Thoracic aorta (tissue), 2 donors: ENCODE results near the gene VPS16. TPM values are rescaled to one million over a fixed set of nuclear protein-coding genes. Genes with fewer than 3 reads are reported as not detected.

Source experiments
- ATAC-seq: fragments of 150-250 bp; one replicate; pipeline ENCODE4 v1.8.0; 2017; ENCODE audit warnings: low read depth; ENCODE audit not compliant: insufficient number of reproducible peaks, low FRiP score
- DNase-seq: peaks from one replicate; pipeline ENCODE4 v3.0.0-alpha.2; 2020; ENCODE audit warnings: low spot score
- H3K27ac ChIP-seq, 2 donors: fragments of 200-600 bp; sonication (generic); 1 replicate in 1 of 2; 2 replicates in 1 of 2; pipeline ENCODE4 v1.5.1; 2016; ENCODE audit warnings: mild to moderate bottlenecking in 2 of 2, moderate library complexity in 2 of 2
- H3K27me3 ChIP-seq: fragments of 200-600 bp; sonication (generic); replicated peaks from 2 replicates; pipeline ENCODE4 v1.6.0; 2016; ENCODE audit warnings: mild to moderate bottlenecking; ENCODE audit not compliant: insufficient read depth
- H3K36me3 ChIP-seq: fragments of 200-600 bp; sonication (generic); one replicate; pipeline ENCODE4 v1.5.1; 2016
- H3K4me1 ChIP-seq, 2 donors: fragments of 200-600 bp; sonication (generic); 1 replicate in 1 of 2; 2 replicates in 1 of 2; pipeline versions ENCODE4 v1.5.1 to v1.6.0; 2016; ENCODE audit warnings: low read depth in 2 of 2, mild to moderate bottlenecking in 1 of 2; ENCODE audit not compliant: control insufficient read depth in 1 of 2
- H3K4me3 ChIP-seq: fragments of 200-600 bp; sonication (generic); 2 replicates; pipeline ENCODE4 v1.5.1; 2016; ENCODE audit warnings: mild to moderate bottlenecking
- H3K9me3 ChIP-seq: fragments of 200-600 bp; sonication (generic); 2 replicates; pipeline ENCODE4 v1.5.1; 2016
- total RNA-seq, 2 donors: library from RNA; depleted of rRNA; stranded (reverse); fragments of >200 nt; gene quantifications; one replicate each; pipeline versions ENCODE4 v1.1.0 to v1.2.3, GENCODE V29; 2016
- TF ChIP-seq, protein P1 (sequence below): fragments of 200-600 bp; sonication (generic); IDR thresholded peaks from one replicate; pipeline ENCODE4 v1.5.1; 2019; ENCODE audit warnings: antibody characterized with exemption

VPS16 gene
- total RNA-seq, 2 donors from 2014 or later = 21.8 to 24.2 TPM

DNA sequence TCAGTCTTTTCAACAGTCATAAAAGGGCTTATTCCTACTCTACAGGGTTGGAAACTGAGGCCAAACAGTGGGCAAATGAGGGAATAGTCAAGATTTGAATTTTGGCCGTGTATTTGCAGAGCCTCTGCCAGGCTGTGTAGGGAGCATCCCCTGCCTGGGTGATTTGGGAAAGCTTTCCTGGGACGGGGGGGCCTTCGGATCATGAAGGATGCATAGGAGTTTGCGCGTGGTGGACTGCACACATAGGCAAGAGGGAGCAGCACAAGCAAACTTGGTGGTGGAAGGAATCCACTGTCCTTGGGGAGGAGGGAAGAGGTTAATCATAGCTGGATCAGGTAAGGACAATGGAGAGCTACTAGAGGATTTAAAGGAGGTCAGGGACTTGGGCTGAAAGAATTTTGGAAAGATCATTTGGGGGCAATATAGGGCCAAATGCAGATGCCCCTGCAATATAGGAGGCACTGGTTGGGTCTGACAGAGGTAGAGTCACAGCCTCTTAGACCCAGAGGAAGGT, 35.2 kb downstream of the VPS16 start:
- H3K4me3 ChIP-seq = no peak overlapping the region
- H3K9me3 ChIP-seq = no peaks in the 10 kb centered on the region
- no peak overlapping the region for H3K27ac ChIP-seq
- TF ChIP-seq, protein P1, sequence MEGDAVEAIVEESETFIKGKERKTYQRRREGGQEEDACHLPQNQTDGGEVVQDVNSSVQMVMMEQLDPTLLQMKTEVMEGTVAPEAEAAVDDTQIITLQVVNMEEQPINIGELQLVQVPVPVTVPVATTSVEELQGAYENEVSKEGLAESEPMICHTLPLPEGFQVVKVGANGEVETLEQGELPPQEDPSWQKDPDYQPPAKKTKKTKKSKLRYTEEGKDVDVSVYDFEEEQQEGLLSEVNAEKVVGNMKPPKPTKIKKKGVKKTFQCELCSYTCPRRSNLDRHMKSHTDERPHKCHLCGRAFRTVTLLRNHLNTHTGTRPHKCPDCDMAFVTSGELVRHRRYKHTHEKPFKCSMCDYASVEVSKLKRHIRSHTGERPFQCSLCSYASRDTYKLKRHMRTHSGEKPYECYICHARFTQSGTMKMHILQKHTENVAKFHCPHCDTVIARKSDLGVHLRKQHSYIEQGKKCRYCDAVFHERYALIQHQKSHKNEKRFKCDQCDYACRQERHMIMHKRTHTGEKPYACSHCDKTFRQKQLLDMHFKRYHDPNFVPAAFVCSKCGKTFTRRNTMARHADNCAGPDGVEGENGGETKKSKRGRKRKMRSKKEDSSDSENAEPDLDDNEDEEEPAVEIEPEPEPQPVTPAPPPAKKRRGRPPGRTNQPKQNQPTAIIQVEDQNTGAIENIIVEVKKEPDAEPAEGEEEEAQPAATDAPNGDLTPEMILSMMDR = no peak
- DNase-seq = no peak
- H3K36me3 ChIP-seq = no peaks in the 10 kb centered on the region
- H3K4me1 ChIP-seq = peaks cover 8 to 44% of the 10 kb centered on the region in 2 donors
- no peaks in the 10 kb centered on the region for H3K27me3 ChIP-seq
- no peak for ATAC-seq

DNA sequence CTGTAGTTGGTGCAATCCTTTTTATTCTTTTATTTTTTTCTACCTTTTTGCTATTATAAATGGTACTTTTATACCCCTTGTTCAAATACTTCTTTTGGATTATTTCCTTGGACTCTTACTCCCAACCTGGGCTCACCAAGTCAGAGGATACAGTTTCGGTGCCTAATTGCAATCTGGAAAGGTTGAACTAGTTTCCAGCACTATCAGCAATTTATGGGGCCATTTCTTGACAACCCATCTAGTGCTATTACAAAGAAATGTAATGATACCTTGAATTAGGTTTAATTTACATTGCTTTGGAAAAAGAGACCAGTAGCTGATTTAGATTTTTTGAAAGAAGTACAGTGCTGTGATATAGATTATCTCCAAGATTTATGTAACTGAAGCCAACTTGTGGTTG, 38.0 kb downstream of the VPS16 start:
- DNase-seq = no peak
- ATAC-seq = no peak
- no peaks in the 10 kb centered on the region for H3K27me3 ChIP-seq
- TF ChIP-seq, protein P1 = no peak
- no peak overlapping the region for H3K27ac ChIP-seq
- H3K9me3 ChIP-seq = no peaks in the 10 kb centered on the region
- no peaks in the 10 kb centered on the region for H3K36me3 ChIP-seq
- H3K4me1 ChIP-seq = peaks cover 7 to 27% of the 10 kb centered on the region in 2 donors
- no peak overlapping the region for H3K4me3 ChIP-seq

DNA sequence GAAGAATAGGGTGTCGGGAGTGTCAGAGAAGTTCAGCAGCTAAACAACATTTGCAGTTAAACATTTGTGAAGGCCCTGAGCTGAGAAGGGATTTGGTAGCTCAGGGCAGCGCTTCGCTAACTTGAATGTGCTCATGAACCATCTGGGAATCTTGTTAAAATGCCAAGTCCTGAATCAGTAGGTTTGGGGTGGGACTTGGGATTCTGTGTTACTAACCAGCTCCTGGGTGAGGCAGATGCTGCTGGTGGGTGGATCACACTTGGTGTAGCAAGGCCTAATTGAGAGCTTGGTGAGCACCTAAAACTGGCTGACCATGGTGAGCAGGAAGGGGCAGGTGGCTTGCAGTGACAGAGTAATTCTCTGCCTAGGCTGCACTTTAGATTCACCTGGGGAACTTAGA, 38.6 kb downstream of the VPS16 start:
- Histone ChIP-seq H3K36me3 (no peaks in the 10 kb centered on the region), H3K27ac (no peak overlapping the region), H3K9me3 (no peaks in the 10 kb centered on the region), H3K27me3 (no peaks in the 10 kb centered on the region), H3K4me3 (no peak overlapping the region), H3K4me1 (peaks cover 7 to 26% of the 10 kb centered on the region in 2 donors)
- TF ChIP-seq, protein P1 = no peak
- no peak for ATAC-seq
- DNase-seq = no peak

DNA sequence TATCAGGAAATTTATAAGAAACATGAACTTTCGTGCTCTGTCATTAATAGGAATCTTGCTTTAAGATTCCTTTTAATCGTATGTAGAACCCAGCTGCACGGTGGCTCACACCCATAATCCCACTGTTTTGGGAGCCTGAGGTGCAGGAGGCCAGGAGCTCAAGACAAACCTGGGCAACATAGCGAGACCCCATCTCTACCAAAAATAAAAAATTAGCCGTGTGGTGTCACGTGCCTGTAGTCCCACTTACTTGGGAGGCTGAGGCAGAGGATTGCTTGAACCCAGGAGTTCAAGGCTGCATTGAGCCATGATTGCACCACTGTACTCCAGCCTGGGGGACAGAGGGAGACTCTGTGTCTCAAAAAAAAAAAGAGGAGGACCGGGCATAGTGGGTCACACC, 40.1 kb downstream of the VPS16 start:
- Histone ChIP-seq H3K27ac (no peak overlapping the region), H3K9me3 (no peaks in the 10 kb centered on the region), H3K4me1 (peaks cover 0 to 11% of the 10 kb centered on the region in 2 donors), H3K36me3 (no peaks in the 10 kb centered on the region), H3K4me3 (no peak overlapping the region), H3K27me3 (no peaks in the 10 kb centered on the region)
- TF ChIP-seq, protein P1 = no peak
- DNase-seq = no peak
- ATAC-seq = no peak

DNA sequence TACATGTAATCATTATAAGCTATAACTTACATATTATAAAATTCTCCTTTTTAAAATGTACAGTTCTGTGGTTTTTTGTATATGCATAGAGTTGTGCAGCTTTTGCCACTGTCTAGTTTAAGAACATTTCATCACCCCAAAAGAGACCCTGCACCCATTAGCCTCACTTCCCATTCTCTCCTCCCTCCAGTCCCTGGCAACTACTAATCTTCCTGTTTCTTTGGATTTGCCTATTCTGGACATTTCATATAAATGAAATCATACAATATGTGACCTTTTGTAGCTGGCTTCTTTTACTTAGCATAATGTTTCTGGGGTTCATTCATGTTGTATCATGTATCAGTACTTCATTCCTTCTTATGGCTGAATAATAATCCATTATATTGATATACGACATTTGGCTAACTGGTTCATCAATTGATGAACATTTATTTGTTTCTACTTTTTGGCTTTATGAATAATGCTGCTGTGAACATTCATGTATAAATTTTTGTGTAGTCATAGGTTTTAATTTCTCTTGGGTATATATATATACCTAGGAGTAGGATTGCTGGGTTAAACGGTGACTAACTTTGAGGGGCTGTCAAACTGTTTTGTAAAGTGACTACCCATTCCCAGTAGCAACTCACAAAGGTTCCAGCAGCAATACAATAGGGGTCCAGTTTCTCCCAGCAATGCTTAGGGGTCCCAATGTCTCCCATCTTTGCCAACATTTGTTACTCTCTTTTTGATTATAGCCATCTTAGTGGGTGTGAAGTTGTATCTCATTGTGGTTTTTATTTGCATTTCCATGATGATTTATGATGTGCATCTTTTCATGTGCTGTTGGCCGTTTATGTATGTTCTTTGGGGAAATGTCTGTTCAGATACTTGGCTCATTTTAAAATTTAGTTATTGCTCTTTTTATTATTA, 43.4 kb downstream of the VPS16 start:
- TF ChIP-seq, protein P1 = no peak
- Histone ChIP-seq H3K9me3 (no peaks in the 10 kb centered on the region), H3K27me3 (no peaks in the 10 kb centered on the region)

More for the DNA sequence above, 43.4 kb downstream of the VPS16 start:
- no peak for DNase-seq
- Histone ChIP-seq H3K36me3 (no peaks in the 10 kb centered on the region), H3K27ac (no peak overlapping the region), H3K4me3 (no peak overlapping the region), H3K4me1 (peaks cover 0 to 2% of the 10 kb centered on the region in 2 donors)
- no peak for ATAC-seq
